SK-N-SH (cell line): ENCODE data around the gene MED16. TPM values are rescaled to one million over a fixed set of nuclear protein-coding genes. Genes with fewer than 3 reads are reported as not detected.

Source experiments
- CTCF ChIA-PET: fragments of 300-600, 350-600 bp; formaldehyde crosslinking; extraction: SDS; loops from one replicate; lab custom pipeline; 2021; lab: Yijun Ruan, JAX
- POLR2A ChIA-PET: fragments of 350-600 bp; sonication (Branson Sonifier 250); formaldehyde crosslinking; extraction: SDS; loops from one replicate; lab custom pipeline; 2020; ENCODE audit warnings: antibody characterized with exemption, inconsistent platforms; lab: Yijun Ruan, JAX
- DNase-seq: peaks from one replicate; pipeline ENCODE4 v3.0.0; 2012
- H2AFZ ChIP-seq: fragments of 200-600 bp; sonication (generic); 2 replicates; pipeline ENCODE4 v1.8.1; 2016; ENCODE audit warnings: antibody characterized with exemption, mild to moderate bottlenecking, low read depth
- H3F3A ChIP-seq: fragments of 200-600 bp; sonication (generic); replicated peaks from 2 replicates; pipeline ENCODE3; 2016; ENCODE audit warnings: antibody characterized with exemption, mild to moderate bottlenecking; ENCODE audit not compliant: insufficient read depth
- H3K27ac ChIP-seq, 2 experiments: fragments of 200-500 bp in 1 of 2; fragments of 200-600 bp in 1 of 2; sonication (Bioruptor generic) in 1 of 2; sonication (generic), shearing (Covaris generic) in 1 of 2; 2 replicates each; pipeline versions ENCODE4 v1.5.1 to v1.6.1; 2014 to 2016; ENCODE audit warnings: low read depth in 2 of 2, inconsistent platforms in 1 of 2, low read length in 1 of 2, mild to moderate bottlenecking in 1 of 2, mixed read lengths in 1 of 2
- H3K27me3 ChIP-seq: fragments of 200-600 bp; sonication (generic), shearing (Covaris generic); 2 replicates; pipeline ENCODE4 v1.6.1; 2016; ENCODE audit warnings: mixed run types; ENCODE audit not compliant: insufficient read depth
- H3K36me3 ChIP-seq, 2 experiments: fragments of 200-500 bp in 1 of 2; fragments of 200-600 bp in 1 of 2; sonication (Bioruptor generic) in 1 of 2; sonication (generic) in 1 of 2; replicated peaks in 1 of 2; 2 replicates each; pipeline versions ENCODE3 to v1.5.1; 2014 to 2016; ENCODE audit warnings: low read length in 1 of 2, mild to moderate bottlenecking in 1 of 2; ENCODE audit not compliant: insufficient read depth in 2 of 2, control insufficient read depth in 1 of 2
- H3K4me1 ChIP-seq, 2 experiments: fragments of 200-500 bp in 1 of 2; fragments of 200-600 bp in 1 of 2; sonication (Bioruptor generic) in 1 of 2; sonication (generic), shearing (Covaris generic) in 1 of 2; 2 replicates each; pipeline versions ENCODE4 v1.5.1 to v1.6.1; 2014 to 2016; ENCODE audit warnings: low read depth in 1 of 2, low read length in 1 of 2, mixed run types in 1 of 2; ENCODE audit not compliant: insufficient read depth in 2 of 2, control insufficient read depth in 1 of 2
- H3K4me2 ChIP-seq: fragments of 200-600 bp; sonication (generic), shearing (Covaris generic); 2 replicates; pipeline ENCODE4 v1.6.1; 2017; ENCODE audit warnings: mixed run types
- H3K4me3 ChIP-seq, 2 experiments: fragments of 200-500 bp in 1 of 2; fragments of 200-600 bp in 1 of 2; sonication (Bioruptor generic) in 1 of 2; sonication (generic), shearing (Covaris generic) in 1 of 2; 2 replicates each; pipeline versions ENCODE4 v1.5.1 to v1.8.1; 2014 to 2016; ENCODE audit warnings: low read depth in 2 of 2, inconsistent platforms in 1 of 2, low read length in 1 of 2, mild to moderate bottlenecking in 1 of 2, mixed read lengths in 1 of 2, moderate library complexity in 1 of 2
- H3K79me2 ChIP-seq: fragments of 200-600 bp; sonication (generic); 2 replicates; pipeline ENCODE4 v1.8.1; 2017; ENCODE audit warnings: mild to moderate bottlenecking; ENCODE audit not compliant: insufficient read depth
- H3K9ac ChIP-seq: fragments of 200-600 bp; sonication (generic); 2 replicates; pipeline ENCODE4 v1.6.1; 2017; ENCODE audit warnings: mixed run types
- H3K9me2 ChIP-seq: fragments of 200-600 bp; sonication (generic); 2 replicates; pipeline ENCODE4 v1.6.1; 2017; ENCODE audit warnings: mixed run types
- H3K9me3 ChIP-seq: fragments of 200-600 bp; sonication (generic); 2 replicates; pipeline ENCODE4 v1.6.1; 2017; ENCODE audit warnings: mixed run types, mild to moderate bottlenecking, moderate library complexity
- H4K20me1 ChIP-seq: fragments of 200-600 bp; sonication (generic); 2 replicates; pipeline ENCODE4 v1.6.1; 2017; ENCODE audit warnings: mild to moderate bottlenecking, mixed run types; ENCODE audit not compliant: insufficient read depth
- CHD2 ChIP-seq: fragments of 150-350 bp; IDR thresholded peaks from 2 replicates; pipeline ENCODE4 v1.6.1; 2018; ENCODE audit warnings: low read length; ENCODE audit not compliant: partially characterized antibody
- ELF1 ChIP-seq: IDR thresholded peaks from 2 replicates; pipeline ENCODE4 v1.4.0; 2012
- EP300 ChIP-seq, 2 experiments: IDR thresholded peaks; 2 replicates each; pipeline versions ENCODE4 v1.4.0 to v1.6.1; 2012; ENCODE audit warnings: borderline replicate concordance in 1 of 2, low read depth in 1 of 2, low read length in 1 of 2
- EZH2phosphoT487 ChIP-seq: fragments of 200-600 bp; sonication (generic); IDR thresholded peaks from 2 replicates; pipeline ENCODE4 v1.6.1; 2017; ENCODE audit warnings: low read depth, mixed run types, mild to moderate bottlenecking, antibody characterized with exemption, moderate library complexity, borderline replicate concordance
- FOSL2 ChIP-seq: IDR thresholded peaks from 2 replicates; pipeline ENCODE4 v1.4.0; 2012; ENCODE audit warnings: low read depth, mild to moderate bottlenecking, moderate library complexity, borderline replicate concordance
- FOXM1 ChIP-seq: IDR thresholded peaks from 2 replicates; pipeline ENCODE4 v1.4.0; 2012; ENCODE audit warnings: low read depth, mild to moderate bottlenecking
- NFIC ChIP-seq: IDR thresholded peaks from 2 replicates; pipeline ENCODE4 v1.4.0; 2012; ENCODE audit warnings: borderline replicate concordance
- POLR2AphosphoS5 ChIP-seq: IDR thresholded peaks from 2 replicates; pipeline ENCODE4 v1.6.1; 2012; ENCODE audit warnings: low read depth, low read length
- RCOR1 ChIP-seq: fragments of 150-350 bp; IDR thresholded peaks from 2 replicates; pipeline ENCODE4 v1.6.1; 2017; ENCODE audit warnings: antibody characterized with exemption, low read length
- RXRA ChIP-seq: IDR thresholded peaks from 2 replicates; pipeline ENCODE4 v1.4.0; 2012; ENCODE audit warnings: low read depth, mild to moderate bottlenecking, borderline replicate concordance
- TAF1 ChIP-seq: IDR thresholded peaks from 2 replicates; pipeline ENCODE4 v1.6.1; 2012; ENCODE audit warnings: low read depth, mild to moderate bottlenecking, low read length, moderate library complexity, borderline replicate concordance
- TEAD4 ChIP-seq: IDR thresholded peaks from 2 replicates; pipeline ENCODE4 v1.4.0; 2012; ENCODE audit warnings: mild to moderate bottlenecking, borderline replicate concordance; ENCODE audit not compliant: insufficient read depth
- USF1 ChIP-seq: IDR thresholded peaks from 2 replicates; pipeline ENCODE4 v1.4.0; 2012; ENCODE audit warnings: low read depth, borderline replicate concordance
- USF2 ChIP-seq: fragments of 150-350 bp; IDR thresholded peaks from 2 replicates; pipeline ENCODE4 v1.6.1; 2017; ENCODE audit warnings: antibody characterized with exemption, low read length, low read depth, borderline replicate concordance
- WGBS: methylation state at CpG from one replicate; pipeline ENCODE4 v1.1.6; 2017; ENCODE audit warnings: low lambda C conversion rate; 5-methylcytosine and 5-hydroxymethylcytosine counted together
- polyA plus RNA-seq, 3 experiments: library from polyadenylated mRNA; depleted of rRNA; stranded (reverse); fragments of >200 nt; gene quantifications; 2 replicates each; pipeline ENCODE4 v1.2.3, GENCODE V29; 2012
- TF ChIP-seq, protein P1 (sequence below): IDR thresholded peaks from 2 replicates; pipeline ENCODE4 v1.6.1; 2012; ENCODE audit warnings: mild to moderate bottlenecking, low read depth, low read length, moderate library complexity
- TF ChIP-seq, protein P2 (sequence below): IDR thresholded peaks from 2 replicates; pipeline ENCODE4 v1.4.0; 2012; ENCODE audit warnings: low read depth

The MED16 gene
- polyA plus RNA-seq, 1 of the 3 experiments (the other 2 are of a cell fraction), result 40.6 TPM

GRCh38 chr19:869245-870177 is 23.5 kb downstream of the MED16 start:
- no peaks in the 10 kb centered on the region for H4K20me1 ChIP-seq
- peaks cover 4 to 16% of the 10 kb centered on the region in 2 experiments; a peak in 2 of 4 replicates for H3K4me1 ChIP-seq
- H3K9me2 ChIP-seq, result no peaks in the 10 kb centered on the region
- POLR2A ChIA-PET, result no interaction called here
- H2AFZ ChIP-seq, result no peak overlapping the region
- CTCF ChIA-PET, result no interaction called here
- H3K27me3 ChIP-seq, result no peaks in the 10 kb centered on the region
- H3K9ac ChIP-seq, result no peak overlapping the region
- no peak for DNase-seq
- H3K27ac ChIP-seq, result peak overlapping the region in 1 of 2 experiments; percentile 67; a peak in 1 of 4 replicates
- 63% methylated on average over 21 of the region's 29 CpGs for WGBS
- H3K9me3 ChIP-seq, result no peaks in the 10 kb centered on the region
- no peaks in the 10 kb centered on the region for H3K79me2 ChIP-seq
- TF ChIP-seq FOSL2, result peak; percentile 62; the same call in 1 of the 2 replicates
- TF ChIP-seq, protein P1, sequence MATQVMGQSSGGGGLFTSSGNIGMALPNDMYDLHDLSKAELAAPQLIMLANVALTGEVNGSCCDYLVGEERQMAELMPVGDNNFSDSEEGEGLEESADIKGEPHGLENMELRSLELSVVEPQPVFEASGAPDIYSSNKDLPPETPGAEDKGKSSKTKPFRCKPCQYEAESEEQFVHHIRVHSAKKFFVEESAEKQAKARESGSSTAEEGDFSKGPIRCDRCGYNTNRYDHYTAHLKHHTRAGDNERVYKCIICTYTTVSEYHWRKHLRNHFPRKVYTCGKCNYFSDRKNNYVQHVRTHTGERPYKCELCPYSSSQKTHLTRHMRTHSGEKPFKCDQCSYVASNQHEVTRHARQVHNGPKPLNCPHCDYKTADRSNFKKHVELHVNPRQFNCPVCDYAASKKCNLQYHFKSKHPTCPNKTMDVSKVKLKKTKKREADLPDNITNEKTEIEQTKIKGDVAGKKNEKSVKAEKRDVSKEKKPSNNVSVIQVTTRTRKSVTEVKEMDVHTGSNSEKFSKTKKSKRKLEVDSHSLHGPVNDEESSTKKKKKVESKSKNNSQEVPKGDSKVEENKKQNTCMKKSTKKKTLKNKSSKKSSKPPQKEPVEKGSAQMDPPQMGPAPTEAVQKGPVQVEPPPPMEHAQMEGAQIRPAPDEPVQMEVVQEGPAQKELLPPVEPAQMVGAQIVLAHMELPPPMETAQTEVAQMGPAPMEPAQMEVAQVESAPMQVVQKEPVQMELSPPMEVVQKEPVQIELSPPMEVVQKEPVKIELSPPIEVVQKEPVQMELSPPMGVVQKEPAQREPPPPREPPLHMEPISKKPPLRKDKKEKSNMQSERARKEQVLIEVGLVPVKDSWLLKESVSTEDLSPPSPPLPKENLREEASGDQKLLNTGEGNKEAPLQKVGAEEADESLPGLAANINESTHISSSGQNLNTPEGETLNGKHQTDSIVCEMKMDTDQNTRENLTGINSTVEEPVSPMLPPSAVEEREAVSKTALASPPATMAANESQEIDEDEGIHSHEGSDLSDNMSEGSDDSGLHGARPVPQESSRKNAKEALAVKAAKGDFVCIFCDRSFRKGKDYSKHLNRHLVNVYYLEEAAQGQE, result no peak
- TF ChIP-seq, protein P2, sequence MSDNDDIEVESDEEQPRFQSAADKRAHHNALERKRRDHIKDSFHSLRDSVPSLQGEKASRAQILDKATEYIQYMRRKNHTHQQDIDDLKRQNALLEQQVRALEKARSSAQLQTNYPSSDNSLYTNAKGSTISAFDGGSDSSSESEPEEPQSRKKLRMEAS, result peak; percentile 61; the same call in 1 of the 2 replicates
- no peak overlapping the region for H3K4me3 ChIP-seq
- H3K36me3 ChIP-seq, result peaks cover 0 to 33% of the 10 kb centered on the region in 2 experiments
- peaks cover 22% of the 10 kb centered on the region for H3F3A ChIP-seq
- no peak overlapping the region for H3K4me2 ChIP-seq

DNA sequence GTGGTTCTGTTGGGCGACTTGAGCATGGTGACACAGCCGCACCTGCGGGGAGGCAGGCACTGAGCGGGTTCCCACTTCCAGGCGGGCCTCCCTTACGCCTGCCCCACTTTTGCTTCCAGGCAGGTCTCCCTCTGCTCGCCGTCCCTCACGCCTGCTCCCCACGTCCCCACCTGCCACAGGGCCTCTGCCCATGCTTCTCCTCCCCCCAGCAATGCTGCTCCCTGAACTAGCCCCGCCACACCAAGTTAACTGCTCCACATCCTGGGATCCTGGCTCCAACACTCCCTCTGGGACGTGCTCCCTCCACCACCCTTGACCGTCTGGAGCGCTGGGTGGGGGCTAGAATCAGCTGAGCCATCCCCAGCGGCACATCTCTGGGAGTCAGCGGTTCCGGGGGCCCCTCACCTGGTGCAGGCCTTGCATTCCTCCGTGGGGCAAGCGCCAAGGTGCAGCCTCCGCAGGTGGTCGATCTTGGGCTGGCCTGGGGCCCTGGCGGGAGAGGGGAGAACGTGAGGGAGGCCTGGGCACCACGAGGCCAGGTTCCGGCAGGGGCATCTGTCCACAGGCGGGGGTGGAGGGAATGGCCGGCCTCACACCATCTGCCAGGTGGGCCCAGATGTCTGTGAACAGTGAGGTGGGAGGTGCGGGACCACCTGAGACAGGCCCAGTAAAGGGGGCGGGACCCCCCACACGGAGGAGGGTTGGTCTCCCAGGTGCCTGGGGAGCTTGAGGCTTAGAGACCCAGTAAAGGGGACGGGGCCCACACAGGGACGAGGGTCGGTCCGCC is 24.3 kb downstream of the MED16 start:
- POLR2A ChIA-PET, result no interaction called here
- TF ChIP-seq RCOR1 (no peak), EZH2phosphoT487 (no peak), FOXM1 (no peak), USF1 (no peak), USF2 (no peak), TAF1 (no peak), RXRA (no peak), TEAD4 (no peak), NFIC (no peak), CHD2 (no peak), POLR2AphosphoS5 (no peak), EP300 (IDR thresholded peaks at IDR 0.05; ENCODE audit: borderline replicate concordance in 1 of 2, low read depth in 1 of 2, low read length in 1 of 2) (no peak), ELF1 (no peak)
- TF ChIP-seq, protein P2, result no peak

More for the DNA sequence above, 24.3 kb downstream of the MED16 start:
- Histone ChIP-seq H3K4me1 (peaks cover 4 to 16% of the 10 kb centered on the region in 2 experiments; a peak in 2 of 4 replicates), H4K20me1 (no peaks in the 10 kb centered on the region), H3K4me3 (no peak overlapping the region), H3K27me3 (no peaks in the 10 kb centered on the region), H3K9me2 (no peaks in the 10 kb centered on the region), H3K79me2 (no peaks in the 10 kb centered on the region), H3F3A (peaks cover 20% of the 10 kb centered on the region), H3K27ac (peak overlapping the region in 1 of 2 experiments; percentile 67; a peak in 1 of 4 replicates), H3K9me3 (no peaks in the 10 kb centered on the region), H3K4me2 (no peak overlapping the region), H3K9ac (no peak overlapping the region), H2AFZ (no peak overlapping the region), H3K36me3 (peaks cover 0 to 30% of the 10 kb centered on the region in 2 experiments)
- 91% methylated on average over 21 of the region's 34 CpGs for WGBS
- CTCF ChIA-PET, result interaction anchor here (1.0 kb wide), 1 partner anchor 113 kb away, joined by 3 read pairs; no protein-coding TSS in a partner anchor
- DNase-seq, result no peak
